ENCODE measurements around the gene AGR3.

DNA sequence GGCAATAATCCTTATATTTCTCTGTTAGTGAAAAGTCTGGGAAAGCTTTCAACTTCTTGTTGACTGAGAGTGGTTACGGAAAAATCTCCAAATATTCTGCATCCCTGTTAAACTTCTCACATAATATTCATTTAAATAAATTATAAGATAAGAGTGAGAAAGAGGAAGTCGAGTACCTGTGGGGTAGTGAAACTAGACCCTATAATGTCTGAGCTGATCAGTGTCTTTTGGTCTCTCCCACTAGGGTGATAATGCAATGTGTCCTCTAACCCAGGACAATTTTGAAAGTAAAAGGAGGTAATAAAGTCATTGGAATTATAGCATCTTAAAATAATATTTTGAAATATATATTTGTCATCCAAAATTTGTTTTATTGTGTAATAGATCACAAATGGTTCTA is 2.1 kb upstream of the AGR3 start:
- TF ChIP-seq POLR2A (IDR thresholded peaks at IDR 0.05; ENCODE audit: low read depth, low read length) = no peak
- no peak for TF ChIP-seq POLR2AphosphoS5 (IDR thresholded peaks at IDR 0.05; ENCODE audit: low read depth, low read length)
- TF ChIP-seq TAF1 (IDR thresholded peaks at IDR 0.05; ENCODE audit: low read depth, low read length) = no peak
- TF ChIP-seq PAX5 (IDR thresholded peaks at IDR 0.05; ENCODE audit: insufficient read depth, low read length, severe bottlenecking) = no peak
